DND-41 (cell line): ENCODE measurements around the gene OSBPL3.

Experiments used
- EZH2 ChIP-seq: IDR thresholded peaks from 3 replicates; pipeline ENCODE4 v1.6.1; 2012; ENCODE audit warnings: borderline replicate concordance, low read depth, mild to moderate bottlenecking, moderate library complexity, low read length, inconsistent platforms; ENCODE audit not compliant: severe bottlenecking
- TF ChIP-seq, protein P1 (sequence below): IDR thresholded peaks from 2 replicates; pipeline ENCODE4 v1.5.1; 2012; ENCODE audit warnings: borderline replicate concordance, low read length, moderate library complexity, mild to moderate bottlenecking; ENCODE audit not compliant: poor library complexity, severe bottlenecking; ENCODE audit errors: extremely low read depth

DNA sequence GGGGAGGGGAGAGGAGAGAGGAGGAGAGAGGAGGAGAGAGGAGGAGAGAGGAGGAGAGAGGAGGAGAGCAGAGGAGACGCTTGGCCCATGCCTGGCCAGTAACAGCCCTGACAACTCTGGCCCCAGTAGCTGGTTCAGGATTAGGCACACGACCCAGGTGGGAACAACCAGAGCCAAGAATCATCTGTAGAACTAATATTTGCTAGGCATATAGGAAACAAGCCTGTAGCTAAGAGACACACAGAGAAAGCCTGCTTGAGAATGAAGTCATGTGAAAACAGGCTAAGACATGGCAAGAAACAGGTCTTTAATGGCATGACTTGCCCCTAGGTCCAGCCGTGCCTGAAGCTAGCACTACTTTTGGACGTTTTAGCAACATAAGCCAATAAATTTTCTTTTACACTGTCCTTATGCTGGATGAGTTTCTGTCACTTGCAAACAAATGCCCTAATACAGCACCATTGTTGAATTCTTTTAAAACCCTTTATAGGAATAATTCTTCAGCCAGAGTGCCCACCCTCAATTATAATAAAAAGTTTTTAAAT is 17.5 kb downstream of the OSBPL3 start:
- TF ChIP-seq, protein P1, sequence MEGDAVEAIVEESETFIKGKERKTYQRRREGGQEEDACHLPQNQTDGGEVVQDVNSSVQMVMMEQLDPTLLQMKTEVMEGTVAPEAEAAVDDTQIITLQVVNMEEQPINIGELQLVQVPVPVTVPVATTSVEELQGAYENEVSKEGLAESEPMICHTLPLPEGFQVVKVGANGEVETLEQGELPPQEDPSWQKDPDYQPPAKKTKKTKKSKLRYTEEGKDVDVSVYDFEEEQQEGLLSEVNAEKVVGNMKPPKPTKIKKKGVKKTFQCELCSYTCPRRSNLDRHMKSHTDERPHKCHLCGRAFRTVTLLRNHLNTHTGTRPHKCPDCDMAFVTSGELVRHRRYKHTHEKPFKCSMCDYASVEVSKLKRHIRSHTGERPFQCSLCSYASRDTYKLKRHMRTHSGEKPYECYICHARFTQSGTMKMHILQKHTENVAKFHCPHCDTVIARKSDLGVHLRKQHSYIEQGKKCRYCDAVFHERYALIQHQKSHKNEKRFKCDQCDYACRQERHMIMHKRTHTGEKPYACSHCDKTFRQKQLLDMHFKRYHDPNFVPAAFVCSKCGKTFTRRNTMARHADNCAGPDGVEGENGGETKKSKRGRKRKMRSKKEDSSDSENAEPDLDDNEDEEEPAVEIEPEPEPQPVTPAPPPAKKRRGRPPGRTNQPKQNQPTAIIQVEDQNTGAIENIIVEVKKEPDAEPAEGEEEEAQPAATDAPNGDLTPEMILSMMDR: no peak
- TF ChIP-seq EZH2: no peak
